Stimulated activated CD8-positive, alpha-beta memory T cell treated with anti-CD3 and anti-CD28 coated beads, Interleukin-7, amount 100 ng/mL, for 4 hours (primary cell): ENCODE measurements around the gene NEDD8.

ENCODE experiments used
- DNase-seq, 2 donors: peaks; one replicate each; pipeline ENCODE4 v3.0.0-alpha.2; 2020; ENCODE audit warnings: low read depth in 2 of 2

NEDD8 gene

DNA sequence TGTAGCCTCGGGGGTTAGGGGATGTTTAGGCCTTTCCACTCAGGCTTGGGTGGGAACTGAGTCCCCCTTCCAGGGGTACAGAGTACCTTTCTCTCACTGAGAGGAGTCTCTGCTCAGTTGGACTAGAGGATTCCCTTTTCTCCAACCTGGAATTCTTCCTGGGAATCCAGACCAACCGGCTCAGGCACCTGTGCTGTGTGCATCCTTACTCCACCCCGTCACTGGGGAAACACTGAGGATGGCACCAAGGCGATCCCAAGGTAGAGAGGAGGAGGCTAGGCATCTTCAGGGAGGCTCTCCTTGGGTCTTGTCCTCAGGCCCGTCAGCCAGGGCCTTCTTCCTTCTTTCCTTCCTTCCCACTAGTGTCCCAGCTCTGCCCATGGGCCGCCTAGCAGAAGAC is 31.7 kb upstream of the NEDD8 start:
- no peak for DNase-seq

DNA sequence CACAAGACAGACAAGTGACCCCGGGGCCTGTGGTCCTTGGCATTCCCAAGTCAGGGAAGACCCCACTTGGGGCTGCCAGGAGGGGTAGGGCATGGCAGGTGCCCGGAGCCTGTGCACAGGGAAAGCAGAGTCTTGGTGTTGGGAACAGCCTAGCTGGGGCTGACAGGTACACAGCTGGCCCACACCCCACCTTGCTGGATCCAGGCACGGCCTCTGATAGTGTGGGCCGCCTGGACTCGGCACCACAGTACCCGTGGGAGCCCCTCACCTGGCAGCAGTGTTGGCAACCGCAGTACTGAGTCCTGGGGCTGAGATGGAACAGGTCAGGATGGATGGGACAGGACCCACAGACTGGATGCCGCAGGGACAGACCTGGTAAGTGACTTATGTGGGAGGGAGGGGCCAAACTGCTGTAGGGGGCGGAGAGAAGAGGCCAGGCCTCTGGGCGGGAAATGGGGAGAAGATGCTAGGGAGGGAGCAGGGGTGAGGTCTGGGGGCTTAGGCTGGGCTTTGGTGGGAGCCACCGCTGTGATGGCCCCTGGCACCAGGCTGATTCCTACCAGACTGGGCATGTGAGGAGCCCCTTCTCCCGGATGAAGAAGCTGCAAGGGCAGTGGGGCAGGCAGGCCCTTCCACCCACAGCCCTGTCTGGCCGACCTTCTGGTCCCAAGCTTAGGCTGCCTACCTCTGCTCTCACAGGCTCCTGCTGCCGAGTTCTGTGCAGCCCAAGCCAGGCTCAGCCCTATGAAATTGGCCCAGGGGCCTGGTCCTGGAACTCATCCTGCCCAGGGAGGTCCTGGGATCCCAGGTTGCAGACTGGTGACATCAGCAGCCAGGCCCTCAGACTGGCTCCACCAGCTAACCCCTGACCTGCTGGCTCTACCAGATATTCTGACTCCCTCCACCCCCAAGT is 30.9 kb upstream of the NEDD8 start, which contains the start of gene TGM1:
TGM1 (minus strand) TSS at position 357 of the 913 bp plus-strand sequence. CDS start 825 bp downstream, outside the sequence.
- DNase-seq = no peak

DNA sequence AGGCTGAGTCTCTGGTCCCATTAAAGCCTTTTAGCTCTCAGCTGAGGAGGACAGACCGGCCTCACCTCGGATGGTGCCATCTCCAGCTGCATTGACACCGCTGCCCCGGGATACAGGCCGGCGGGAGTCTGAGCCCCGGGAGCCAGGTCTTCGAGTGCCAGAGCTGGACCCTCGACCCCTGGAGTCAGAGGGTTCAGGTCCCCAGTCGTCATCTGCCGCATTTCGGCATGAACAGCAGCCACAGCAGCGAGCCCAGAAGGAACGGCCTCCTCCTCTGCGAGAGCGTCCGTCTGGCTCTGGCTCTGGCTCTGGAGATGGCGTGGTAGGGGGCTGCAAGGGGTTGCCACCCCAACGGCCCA is 29.8 kb upstream of the NEDD8 start:
- no peak for DNase-seq

DNA sequence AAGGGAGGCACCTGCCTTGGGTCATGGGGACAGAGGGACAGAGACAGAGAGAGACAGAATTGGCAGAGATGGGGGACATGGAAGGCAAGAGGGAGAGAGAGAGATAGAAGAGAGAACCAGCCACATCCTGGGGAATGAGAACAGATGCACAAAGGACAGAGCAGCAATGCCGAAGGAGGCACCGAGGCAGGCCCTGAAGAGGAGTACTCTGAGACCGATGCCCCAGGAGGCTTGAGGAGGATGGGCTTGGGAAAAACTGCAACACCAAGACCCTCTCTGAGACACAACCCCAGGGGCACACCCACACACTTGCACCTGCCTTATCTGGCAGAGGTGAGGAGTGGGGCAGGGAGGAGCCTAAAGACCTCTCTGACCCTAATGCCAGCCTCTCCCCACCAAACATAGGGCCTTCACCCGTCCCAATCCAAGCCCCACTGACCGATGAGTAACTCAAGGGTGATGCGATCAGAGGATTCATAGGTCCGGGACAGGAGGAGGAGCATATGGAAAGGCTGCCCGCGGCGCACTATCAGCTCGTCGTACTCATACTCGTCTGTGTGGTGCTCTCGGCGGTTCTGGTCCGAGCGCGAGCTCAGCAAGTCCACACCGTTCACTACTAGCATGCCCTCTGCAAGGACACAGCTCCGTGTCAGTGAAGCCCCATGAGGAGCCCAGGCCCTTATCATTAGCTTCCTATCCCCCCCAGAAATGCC is 29.2 kb upstream of the NEDD8 start:
- no peak for DNase-seq

DNA sequence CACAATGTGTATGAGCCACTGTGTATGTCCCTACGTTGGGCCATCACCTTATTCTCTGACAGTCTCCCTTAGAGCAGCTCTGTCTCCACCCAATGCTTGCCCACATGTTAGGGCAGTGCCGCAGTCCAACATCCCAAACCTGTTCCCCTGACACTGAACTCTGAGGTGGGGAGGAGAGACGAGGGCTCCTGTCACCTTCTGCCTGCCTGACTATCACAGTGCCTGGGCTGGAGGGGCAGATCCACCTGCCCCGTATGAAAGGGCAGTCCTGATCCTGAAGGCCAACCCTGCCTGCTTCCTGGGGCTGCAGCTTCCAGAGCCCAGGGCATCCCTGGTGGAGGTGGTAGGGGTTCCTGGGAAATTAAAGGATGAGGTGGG is 28.6 kb upstream of the NEDD8 start:
- no peak for DNase-seq

DNA sequence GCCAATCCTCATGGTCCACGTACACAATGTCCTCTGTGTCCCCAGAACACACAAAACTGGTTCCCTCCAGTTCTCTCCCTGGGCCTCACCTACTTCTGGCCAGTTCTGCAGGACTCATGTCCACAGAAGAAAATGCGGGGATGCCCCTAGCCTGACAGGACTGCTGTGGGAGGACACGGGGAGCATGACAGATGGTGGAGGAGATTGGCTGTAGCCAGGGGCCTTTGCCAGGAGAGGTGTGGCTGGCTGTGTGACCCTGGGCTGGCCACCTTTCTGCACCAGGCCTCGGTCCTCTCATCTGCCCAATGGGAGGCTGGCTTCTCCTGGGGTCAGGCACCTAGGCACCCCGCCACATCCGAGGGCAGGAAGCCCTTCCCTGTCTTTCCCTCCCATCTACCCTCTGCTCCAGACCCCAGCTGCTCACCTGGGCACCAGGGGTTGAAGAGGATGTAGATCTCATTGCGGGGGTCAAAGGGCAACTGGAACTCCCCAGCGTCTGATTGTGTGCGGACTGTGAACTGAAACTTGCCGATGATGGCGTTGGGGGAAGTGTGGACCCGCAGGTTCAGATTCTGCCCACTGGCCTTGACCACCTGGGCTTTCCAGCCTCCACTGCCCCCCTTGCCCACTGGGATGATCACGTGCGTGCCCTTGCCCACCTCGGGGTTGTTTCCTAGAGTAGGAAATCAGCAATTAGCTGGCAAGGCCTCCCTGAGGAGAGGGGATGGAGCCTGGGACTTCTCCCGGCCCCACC is 28.0 kb upstream of the NEDD8 start:
- no peak for DNase-seq

DNA sequence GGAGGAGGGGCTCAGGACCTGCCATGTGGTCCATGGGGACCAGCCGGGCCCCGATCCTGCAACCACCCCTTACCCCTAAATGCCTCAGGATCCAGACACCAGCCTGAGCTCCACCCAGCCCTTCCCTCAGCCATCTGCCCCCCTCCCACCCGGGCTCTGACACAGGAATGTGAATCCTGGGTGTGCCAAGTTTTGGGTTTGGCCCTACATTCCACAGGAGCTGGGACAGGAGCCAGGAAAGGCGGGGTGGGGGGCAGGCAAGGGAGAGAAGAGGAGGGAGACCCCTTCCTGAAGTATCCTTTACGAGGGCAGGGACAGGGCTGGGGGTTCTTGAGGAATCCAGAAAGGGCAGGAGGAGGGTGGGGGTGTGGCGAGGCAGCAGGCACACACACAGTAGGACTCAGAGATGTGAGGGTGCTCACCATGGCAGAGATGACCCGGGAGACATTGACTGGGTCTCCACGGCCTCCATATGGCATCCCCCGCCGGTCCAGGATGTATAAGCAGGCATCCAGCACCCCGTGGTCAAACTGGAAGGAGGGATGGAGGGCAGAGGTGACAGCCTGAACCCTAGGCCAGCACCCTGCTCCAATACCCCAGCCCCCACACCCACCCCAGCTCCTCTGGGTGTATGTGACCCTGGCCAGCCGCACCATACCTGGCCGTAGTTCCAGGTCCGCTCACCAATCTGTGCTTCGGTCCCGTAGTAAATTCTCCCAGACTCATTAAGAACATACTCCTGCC is 27.3 kb upstream of the NEDD8 start:
- DNase-seq = no peak

DNA sequence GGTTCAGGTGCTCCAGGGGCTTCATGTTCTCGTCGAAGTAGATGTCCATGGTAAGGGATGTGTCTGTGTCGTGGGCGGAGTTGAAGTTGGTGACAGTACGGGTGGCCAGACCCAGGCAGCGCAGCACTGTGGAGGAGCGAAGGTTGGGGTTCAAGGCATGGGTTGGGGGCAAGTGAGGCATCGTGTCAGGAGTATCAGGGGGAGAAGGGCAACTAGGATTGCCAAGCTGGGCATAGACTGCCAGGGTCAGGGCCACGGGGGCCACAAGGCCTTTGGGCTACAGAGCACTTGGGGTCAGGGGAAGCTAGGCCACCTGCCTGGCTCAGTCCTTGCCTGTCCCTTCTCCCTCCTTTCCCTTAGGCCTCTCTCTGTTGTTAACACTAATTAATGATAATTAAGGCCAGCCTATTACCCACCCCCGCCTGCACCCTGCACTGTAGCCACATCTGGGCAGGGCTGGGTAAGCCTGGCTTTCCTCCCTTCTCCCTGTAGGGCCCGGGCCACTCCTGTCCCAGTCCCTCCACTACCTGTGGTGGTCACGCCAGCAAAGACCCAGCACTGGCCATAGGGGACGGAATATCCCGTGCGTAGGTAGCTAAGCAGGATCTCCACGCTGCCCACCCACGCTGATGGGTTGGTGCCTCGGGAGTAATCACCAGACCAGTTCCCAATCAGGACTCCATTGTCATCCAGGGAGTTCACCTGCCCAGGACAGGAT is 26.5 kb upstream of the NEDD8 start:
- no peak for DNase-seq

DNA sequence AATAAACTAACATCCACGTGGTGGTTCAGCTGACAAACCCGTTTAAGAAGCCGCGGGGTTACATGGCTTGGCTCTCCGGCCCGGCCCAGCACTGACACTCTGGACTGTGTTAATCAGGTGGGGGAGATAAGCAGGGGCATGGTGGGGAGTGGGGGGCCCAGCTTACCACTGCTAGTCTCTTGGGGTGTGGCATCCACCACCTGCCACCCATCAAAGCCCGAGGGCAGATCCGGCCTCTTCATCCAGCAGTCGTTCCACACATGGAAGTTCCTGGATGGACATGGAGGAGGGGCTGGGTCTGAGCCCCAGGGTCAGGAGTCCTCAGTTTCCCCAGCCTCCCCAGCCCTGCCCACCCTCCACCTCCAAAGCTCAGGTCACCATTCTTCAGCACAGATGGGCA is 26.0 kb upstream of the NEDD8 start:
- no peak for DNase-seq

DNA sequence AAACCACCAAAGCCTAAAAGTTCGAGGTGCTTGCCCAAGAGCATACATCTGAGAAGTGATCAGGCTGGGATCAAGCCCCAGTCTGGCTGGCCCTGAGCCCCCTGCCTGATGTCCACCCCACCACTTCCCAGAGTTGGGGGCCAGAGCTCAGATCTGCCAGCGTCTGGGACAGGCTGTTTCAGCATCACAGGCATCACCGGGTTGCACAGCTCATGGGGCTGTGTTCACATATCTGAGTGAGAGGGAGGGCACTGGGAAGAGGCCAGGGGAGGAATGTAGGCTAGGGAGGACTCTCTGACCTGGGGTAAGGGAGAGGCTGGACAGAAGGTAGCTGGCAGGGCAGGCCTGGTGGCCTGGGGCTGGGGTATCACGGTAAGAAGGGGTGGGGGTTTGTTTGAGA is 24.8 kb upstream of the NEDD8 start:
- no peak for DNase-seq

DNA sequence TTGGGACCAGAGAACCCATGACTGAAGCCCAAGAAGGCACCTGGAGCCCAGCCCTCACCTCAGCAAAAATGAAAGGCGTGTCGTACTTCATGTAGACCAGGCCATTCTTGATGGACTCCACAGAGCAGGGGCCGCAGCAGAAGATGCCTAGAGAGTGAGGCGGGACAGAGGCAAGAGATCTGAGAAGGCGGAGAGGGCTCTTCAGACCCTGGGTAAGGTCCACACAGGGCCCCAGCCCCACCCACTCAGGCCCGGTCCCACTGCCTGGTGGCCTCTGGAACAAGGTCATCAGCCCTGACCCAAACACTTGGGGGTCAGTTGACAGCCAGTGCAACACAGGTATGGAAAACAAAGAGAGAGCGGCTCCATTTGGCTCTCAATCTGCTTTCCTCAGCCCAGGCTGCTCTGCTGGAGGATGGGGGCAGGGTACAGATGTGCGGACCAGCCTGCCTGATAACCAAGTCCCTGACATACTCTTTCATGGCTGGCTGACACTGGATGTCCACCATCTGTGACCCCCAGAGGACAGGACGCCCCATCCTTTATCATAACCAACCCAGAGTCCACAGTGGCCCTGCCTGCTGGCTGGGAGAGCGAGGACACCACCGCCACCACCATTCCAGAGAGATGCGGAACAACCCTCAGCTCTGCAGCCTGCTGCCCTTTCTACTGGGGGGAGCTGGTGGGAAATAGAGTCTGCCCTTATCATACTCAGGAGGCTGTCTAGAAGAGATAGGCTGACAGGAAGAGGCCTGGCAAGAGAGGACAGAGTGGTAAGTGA is 24.0 kb upstream of the NEDD8 start:
- DNase-seq = no peak

DNA sequence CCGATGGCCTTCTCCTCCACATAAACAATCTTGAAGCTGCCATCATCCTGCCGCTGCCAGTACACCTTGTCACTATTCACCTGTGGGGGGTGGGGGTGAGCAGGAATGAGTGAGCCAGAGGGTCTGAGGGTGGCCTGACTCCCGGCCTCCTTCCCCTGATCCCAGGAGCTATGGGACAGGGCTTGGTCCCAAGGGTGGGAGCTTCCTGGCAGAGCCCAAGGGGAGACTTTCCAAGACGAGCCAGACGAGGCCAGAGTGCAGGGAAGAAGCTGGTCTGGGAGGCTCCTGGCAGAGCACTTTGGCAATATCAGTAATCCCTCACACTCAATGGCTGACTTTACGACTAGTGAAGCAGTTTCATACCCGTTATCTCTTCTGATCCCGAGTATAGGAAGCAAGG is 23.3 kb upstream of the NEDD8 start:
- DNase-seq = no peak

DNA sequence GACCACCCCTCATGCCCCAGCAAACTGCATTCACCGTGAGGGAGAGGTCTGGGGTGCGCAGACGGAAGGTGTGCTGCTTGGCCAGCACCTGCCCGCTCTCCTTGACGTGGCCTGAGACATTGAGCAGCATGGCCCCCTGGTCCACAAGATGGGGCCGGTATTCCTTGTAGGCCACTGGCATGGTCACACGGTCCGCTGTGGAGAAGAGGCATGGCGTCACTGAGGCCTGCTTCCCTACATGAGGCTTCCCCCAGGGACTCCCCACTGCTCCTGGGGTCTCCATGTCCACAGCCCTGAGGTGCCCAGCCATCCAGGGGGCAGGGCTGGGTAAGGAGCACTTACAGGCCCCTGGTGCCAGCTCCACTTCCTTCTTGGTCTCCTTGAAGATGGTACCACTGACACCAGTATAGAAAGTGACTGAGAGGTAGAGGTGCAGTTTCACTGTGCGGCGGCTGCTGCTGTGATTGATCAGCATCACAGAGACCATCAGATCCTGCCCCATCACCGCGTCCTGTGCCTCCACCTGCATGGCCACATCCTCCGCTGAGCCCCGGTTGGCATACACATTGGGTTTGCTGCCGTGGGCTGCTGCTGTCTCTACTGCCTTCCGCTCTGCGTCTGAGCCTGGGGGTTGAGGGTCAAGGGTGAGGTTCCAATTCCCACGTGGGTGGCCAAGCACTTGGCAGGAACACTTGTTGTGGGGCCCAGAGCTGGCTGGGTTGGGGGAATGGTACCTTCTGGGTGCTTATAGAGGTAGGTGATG is 22.6 kb upstream of the NEDD8 start:
- DNase-seq = no peak

DNA sequence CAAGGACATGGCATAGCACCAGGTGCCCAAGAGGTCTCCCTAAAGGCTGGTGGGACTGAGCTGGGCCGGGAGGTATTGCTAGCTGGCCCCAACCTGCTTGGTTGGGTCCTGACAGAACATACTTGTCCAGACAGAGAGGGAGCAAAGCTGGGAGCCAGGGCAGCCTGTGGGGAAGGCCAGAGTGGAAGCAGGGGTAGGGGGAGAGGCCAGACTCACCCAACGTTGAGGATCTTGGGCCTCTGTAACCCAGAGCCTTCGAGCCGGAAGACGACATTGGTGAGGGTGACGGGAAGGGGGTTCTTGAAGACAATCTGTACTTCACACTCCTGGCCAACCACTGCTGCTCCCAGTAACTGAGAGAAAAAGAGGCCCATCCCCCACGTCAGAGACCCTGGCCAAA is 21.8 kb upstream of the NEDD8 start:
- no peak for DNase-seq

DNA sequence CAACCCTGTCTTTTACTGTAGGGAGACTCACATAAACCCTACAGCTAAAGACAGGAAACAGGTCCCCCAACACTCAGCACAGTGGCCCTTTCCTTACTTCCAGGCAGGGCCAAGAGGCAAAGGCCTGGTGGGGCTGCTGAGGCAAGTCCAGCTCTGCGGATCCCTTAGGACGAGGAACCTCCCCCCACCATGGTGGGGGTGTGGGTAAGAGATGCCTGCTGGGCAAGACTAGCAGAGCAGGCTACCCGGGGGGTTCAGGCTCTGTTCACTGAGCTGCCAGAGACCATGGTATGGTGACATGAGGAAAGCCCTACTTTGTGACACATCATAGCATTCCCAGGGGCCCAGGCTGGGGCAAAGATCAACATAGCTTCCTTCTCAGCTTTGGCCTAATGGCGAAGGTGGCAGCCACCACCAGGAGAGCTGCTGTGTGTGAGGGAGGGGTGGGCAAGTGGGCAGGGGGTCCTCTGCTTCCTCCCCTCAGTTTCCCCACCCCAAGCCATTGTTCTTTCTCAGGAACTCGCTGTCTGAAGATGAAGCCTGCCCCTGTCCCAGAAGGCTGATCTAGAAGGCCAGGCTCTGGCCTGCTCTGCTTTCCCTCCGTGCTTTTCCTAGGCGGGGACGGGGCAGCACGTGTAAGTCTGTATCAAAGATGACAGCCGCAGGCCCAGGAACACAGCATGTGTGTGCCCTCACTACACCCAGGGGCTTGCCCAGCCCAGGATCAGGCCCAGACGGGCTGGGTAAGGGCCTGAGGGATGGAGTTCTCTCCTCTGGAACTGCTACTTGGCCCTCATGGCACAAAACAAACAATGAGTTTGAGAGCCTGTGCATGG is 20.3 kb upstream of the NEDD8 start:
- no peak for DNase-seq

DNA sequence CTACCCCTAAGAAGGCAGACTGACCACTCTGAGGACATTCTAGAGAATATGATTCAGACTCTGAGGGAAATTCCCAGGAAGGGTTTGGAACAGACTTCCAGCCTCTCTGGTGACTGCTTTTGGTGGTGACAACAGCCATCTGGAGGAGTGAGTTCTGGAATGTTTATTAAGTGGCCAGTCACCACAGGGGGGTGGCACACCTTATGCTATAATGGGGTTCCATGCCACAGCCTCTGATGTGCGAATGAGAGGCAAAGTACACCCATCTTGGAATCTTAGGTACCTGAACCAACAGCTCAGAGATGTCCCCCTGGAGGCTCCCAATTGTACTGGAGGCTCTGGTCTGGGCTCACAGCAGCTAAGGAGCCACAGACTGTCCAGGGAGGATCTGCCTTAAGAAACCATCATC is 19.7 kb upstream of the NEDD8 start:
- no peak for DNase-seq

DNA sequence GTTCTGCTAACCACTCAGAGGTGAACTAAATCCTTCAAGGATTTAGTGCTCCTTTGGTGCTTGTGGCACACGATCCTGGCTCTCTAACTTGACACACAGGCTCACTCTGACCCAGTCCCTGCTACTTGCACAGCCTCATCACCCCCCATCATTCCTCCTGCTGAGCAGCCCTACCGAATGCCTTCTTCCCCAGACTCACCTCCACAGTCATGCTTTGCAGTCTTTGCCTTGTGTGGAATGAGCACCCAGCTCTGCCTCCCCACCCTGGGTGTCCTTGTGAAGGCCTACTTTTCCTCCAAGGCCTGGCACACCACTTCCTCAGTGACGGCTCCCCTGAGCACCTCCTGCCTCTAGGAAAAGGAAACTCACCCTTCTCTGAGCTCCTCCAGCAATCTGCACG is 18.2 kb upstream of the NEDD8 start:
- no peak for DNase-seq

DNA sequence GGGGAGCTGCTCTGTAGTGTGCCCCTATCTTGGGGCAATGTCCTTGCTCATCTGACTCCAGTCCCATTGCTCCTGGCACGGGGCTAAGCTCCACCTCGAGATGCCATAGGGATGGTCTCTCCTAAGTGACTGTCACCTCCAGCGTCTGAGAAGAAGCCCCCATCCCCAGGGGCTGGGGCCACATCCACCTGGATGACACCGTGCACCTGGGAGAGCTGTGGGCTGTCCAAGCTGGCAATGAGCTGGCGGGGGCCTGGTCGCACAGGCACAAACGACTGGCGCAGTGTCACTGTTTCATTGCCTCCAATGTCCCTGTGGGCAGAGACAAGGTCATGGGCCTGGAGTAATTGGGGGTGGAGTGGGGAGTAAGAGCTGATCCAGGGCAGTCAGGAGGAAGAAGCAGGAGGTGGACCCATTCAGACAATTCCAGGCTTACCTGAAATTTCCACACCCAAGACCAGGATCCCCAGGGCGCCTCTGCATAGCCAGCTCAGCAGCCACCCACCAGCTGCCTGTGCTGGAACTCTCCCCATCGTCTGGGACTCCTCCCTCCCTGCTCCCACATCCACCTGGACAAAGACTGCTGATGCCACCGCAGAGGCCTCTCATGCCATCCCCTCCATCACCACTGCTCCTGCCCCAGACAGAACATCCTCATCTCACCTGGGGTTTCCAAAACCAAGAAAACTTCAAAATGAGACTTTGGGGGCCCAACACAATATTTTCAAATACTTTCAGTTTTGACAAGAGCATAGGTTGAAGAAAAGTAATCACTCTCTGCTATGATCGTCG is 17.3 kb upstream of the NEDD8 start:
- DNase-seq = no peak
